Measurements from ENCODE around the gene SMIM1. TPM values are rescaled to one million over a fixed set of nuclear protein-coding genes. Genes with fewer than 3 reads are reported as not detected.
"Not testable (repeated sequence)": the region's sequence is repeated elsewhere in the genome, so short reads cannot be mapped to it uniquely, and the experiment has no call there.

Gene SMIM1
- total RNA-seq, 2 experiments from 2014 or later = 1.5 to 1.8 TPM

GRCh38 chr1:3745071-3745470, 27.5 kb upstream of the SMIM1 start:
- Mint-ChIP-seq H3K27me3 (no peaks in the 10 kb centered on the region), H3K4me3 (peak overlapping the region; percentile 5), H3K36me3 (peaks cover 5% of the 10 kb centered on the region), H3K27ac (no peak overlapping the region), H3K4me1 (peaks cover 24% of the 10 kb centered on the region), H3K9me3 (no peaks in the 10 kb centered on the region)
- DNase-seq = no peak

- peaks cover 24% of the 10 kb centered on the region for H3K4me1 Mint-ChIP-seq
- no peaks in the 10 kb centered on the region for H3K9me3 Mint-ChIP-seq
- no peaks in the 10 kb centered on the region for H3K27me3 Mint-ChIP-seq
- peak overlapping the region; percentile 63 for H3K27ac Mint-ChIP-seq
- DNase-seq = no peak
- H3K36me3 Mint-ChIP-seq = peaks cover 5% of the 10 kb centered on the region
- peak overlapping the region; percentile 79 for H3K4me3 Mint-ChIP-seq
These were observed 26.8 kb upstream of the SMIM1 start for GRCh38 chr1:3745590-3746381.

GRCh38 chr1:3746389-3746829, 26.1 kb upstream of the SMIM1 start:
- H3K4me3 Mint-ChIP-seq = peak overlapping the region; percentile 79
- no peaks in the 10 kb centered on the region for H3K9me3 Mint-ChIP-seq

GRCh38 chr1:3746830-3747521, 25.6 kb upstream of the SMIM1 start:
- H3K4me1 Mint-ChIP-seq = peaks cover 24% of the 10 kb centered on the region
- H3K9me3 Mint-ChIP-seq = no peaks in the 10 kb centered on the region
- peaks cover 5% of the 10 kb centered on the region for H3K36me3 Mint-ChIP-seq
- peak; percentile 90 for DNase-seq
- no peaks in the 10 kb centered on the region for H3K27me3 Mint-ChIP-seq
- peak overlapping the region; percentile 79 for H3K4me3 Mint-ChIP-seq
- H3K27ac Mint-ChIP-seq = peak overlapping the region; percentile 63

More at GRCh38 chr1:3746389-3746829, 26.1 kb upstream of the SMIM1 start:
- Mint-ChIP-seq H3K27me3 (no peaks in the 10 kb centered on the region), H3K4me1 (peaks cover 24% of the 10 kb centered on the region), H3K27ac (peak overlapping the region; percentile 63), H3K36me3 (peaks cover 5% of the 10 kb centered on the region)
- DNase-seq = peak; percentile 13

- peaks cover 5% of the 10 kb centered on the region for H3K36me3 Mint-ChIP-seq
- DNase-seq = no peak
- no peaks in the 10 kb centered on the region for H3K9me3 Mint-ChIP-seq
- peak overlapping the region; percentile 79 for H3K4me3 Mint-ChIP-seq
- H3K4me1 Mint-ChIP-seq = peaks cover 24% of the 10 kb centered on the region
- H3K27ac Mint-ChIP-seq = no peak overlapping the region
- no peaks in the 10 kb centered on the region for H3K27me3 Mint-ChIP-seq
These were observed 25.1 kb upstream of the SMIM1 start for GRCh38 chr1:3747522-3747848.

- Mint-ChIP-seq H3K27me3 (no peaks in the 10 kb centered on the region), H3K9me3 (no peaks in the 10 kb centered on the region), H3K36me3 (peaks cover 5% of the 10 kb centered on the region), H3K4me1 (peaks cover 24% of the 10 kb centered on the region), H3K27ac (no peak overlapping the region), H3K4me3 (peak overlapping the region; percentile 79)
- no peak for DNase-seq
These were observed 24.6 kb upstream of the SMIM1 start for GRCh38 chr1:3747903-3748302.

- H3K36me3 Mint-ChIP-seq, H3K9me3 Mint-ChIP-seq, H3K27ac Mint-ChIP-seq, H3K27me3 Mint-ChIP-seq, DNase-seq: not testable (repeated sequence)
- Mint-ChIP-seq H3K4me3 (peak overlapping the region; percentile 79), H3K4me1 (peaks cover 21% of the 10 kb centered on the region)
These were observed 24.1 kb upstream of the SMIM1 start for GRCh38 chr1:3748316-3748900.

- Mint-ChIP-seq H3K27me3 (no peaks in the 10 kb centered on the region), H3K4me3 (no peak overlapping the region), H3K36me3 (peaks cover 5% of the 10 kb centered on the region)
These were observed 23.0 kb upstream of the SMIM1 start for GRCh38 chr1:3749512-3749911.

GRCh38 chr1:3750741-3751140, 21.8 kb upstream of the SMIM1 start:
- H3K27me3 Mint-ChIP-seq = no peaks in the 10 kb centered on the region
- H3K27ac Mint-ChIP-seq = no peak overlapping the region
- no peak for DNase-seq
- peaks cover 13% of the 10 kb centered on the region for H3K4me1 Mint-ChIP-seq
- no peak overlapping the region for H3K4me3 Mint-ChIP-seq
- H3K9me3 Mint-ChIP-seq = no peaks in the 10 kb centered on the region
- H3K36me3 Mint-ChIP-seq = no peaks in the 10 kb centered on the region

More at GRCh38 chr1:3749512-3749911, 23.0 kb upstream of the SMIM1 start:
- no peaks in the 10 kb centered on the region for H3K9me3 Mint-ChIP-seq
- no peak for DNase-seq
- H3K4me1 Mint-ChIP-seq = peaks cover 21% of the 10 kb centered on the region
- no peak overlapping the region for H3K27ac Mint-ChIP-seq

GRCh38 chr1:3752400-3752945, 20.1 kb upstream of the SMIM1 start, which contains the start of gene CCDC27:
Gene CCDC27, plus strand, starts transcription at chr1:3752450. Its CDS starts 32 bp downstream, at chr1:3752482.
- Mint-ChIP-seq H3K9me3 (no peaks in the 10 kb centered on the region), H3K4me3 (no peak within 1 kb of the TSS), H3K36me3 (no peaks in the 10 kb centered on the region), H3K27ac (no peak within 1 kb of the TSS), H3K27me3 (no peaks in the 10 kb centered on the region), H3K4me1 (peaks cover 5% of the 10 kb centered on the region)
- DNase-seq = no peak

GRCh38 chr1:3753656-3754454, 18.7 kb upstream of the SMIM1 start:
- no peak for DNase-seq
- Mint-ChIP-seq H3K4me3 (no peak overlapping the region), H3K4me1 (no peaks in the 10 kb centered on the region)

GRCh38 chr1:3756394-3756793, 16.2 kb upstream of the SMIM1 start:
- no peak for DNase-seq
- peaks cover 3% of the 10 kb centered on the region for H3K9me3 Mint-ChIP-seq
- no peak overlapping the region for H3K27ac Mint-ChIP-seq
- no peaks in the 10 kb centered on the region for H3K36me3 Mint-ChIP-seq
- peaks cover 23% of the 10 kb centered on the region for H3K27me3 Mint-ChIP-seq
- H3K4me3 Mint-ChIP-seq = no peak overlapping the region
- H3K4me1 Mint-ChIP-seq = no peaks in the 10 kb centered on the region

More at GRCh38 chr1:3753656-3754454, 18.7 kb upstream of the SMIM1 start:
- Mint-ChIP-seq H3K36me3 (no peaks in the 10 kb centered on the region), H3K9me3 (no peaks in the 10 kb centered on the region), H3K27me3 (peaks cover 3% of the 10 kb centered on the region), H3K27ac (no peak overlapping the region)

- no peaks in the 10 kb centered on the region for H3K4me1 Mint-ChIP-seq
- no peak for DNase-seq
- no peaks in the 10 kb centered on the region for H3K36me3 Mint-ChIP-seq
- no peak overlapping the region for H3K27ac Mint-ChIP-seq
- H3K27me3 Mint-ChIP-seq = peaks cover 25% of the 10 kb centered on the region
- no peak overlapping the region for H3K4me3 Mint-ChIP-seq
- peaks cover 3% of the 10 kb centered on the region for H3K9me3 Mint-ChIP-seq
These were observed 13.4 kb upstream of the SMIM1 start for GRCh38 chr1:3759164-3759563.

- Mint-ChIP-seq H3K9me3 (peaks cover 3% of the 10 kb centered on the region), H3K36me3 (no peaks in the 10 kb centered on the region), H3K4me1 (no peaks in the 10 kb centered on the region), H3K4me3 (no peak overlapping the region), H3K27ac (no peak overlapping the region), H3K27me3 (peaks cover 25% of the 10 kb centered on the region)
- DNase-seq = no peak
These were observed 12.8 kb upstream of the SMIM1 start for GRCh38 chr1:3759796-3760195.
